Measurements from ENCODE around the gene SMOC1.

- TF ChIP-seq POLR2A (IDR thresholded peaks at IDR 0.05): no peak
- TF ChIP-seq CTCF (IDR thresholded peaks at IDR 0.05): no peak
Measured at GRCh38 chr14:70048313-70048654, 169.1 kb downstream of the SMOC1 start.
